ENCODE measurements around the gene CRLF1.

Gene CRLF1

DNA sequence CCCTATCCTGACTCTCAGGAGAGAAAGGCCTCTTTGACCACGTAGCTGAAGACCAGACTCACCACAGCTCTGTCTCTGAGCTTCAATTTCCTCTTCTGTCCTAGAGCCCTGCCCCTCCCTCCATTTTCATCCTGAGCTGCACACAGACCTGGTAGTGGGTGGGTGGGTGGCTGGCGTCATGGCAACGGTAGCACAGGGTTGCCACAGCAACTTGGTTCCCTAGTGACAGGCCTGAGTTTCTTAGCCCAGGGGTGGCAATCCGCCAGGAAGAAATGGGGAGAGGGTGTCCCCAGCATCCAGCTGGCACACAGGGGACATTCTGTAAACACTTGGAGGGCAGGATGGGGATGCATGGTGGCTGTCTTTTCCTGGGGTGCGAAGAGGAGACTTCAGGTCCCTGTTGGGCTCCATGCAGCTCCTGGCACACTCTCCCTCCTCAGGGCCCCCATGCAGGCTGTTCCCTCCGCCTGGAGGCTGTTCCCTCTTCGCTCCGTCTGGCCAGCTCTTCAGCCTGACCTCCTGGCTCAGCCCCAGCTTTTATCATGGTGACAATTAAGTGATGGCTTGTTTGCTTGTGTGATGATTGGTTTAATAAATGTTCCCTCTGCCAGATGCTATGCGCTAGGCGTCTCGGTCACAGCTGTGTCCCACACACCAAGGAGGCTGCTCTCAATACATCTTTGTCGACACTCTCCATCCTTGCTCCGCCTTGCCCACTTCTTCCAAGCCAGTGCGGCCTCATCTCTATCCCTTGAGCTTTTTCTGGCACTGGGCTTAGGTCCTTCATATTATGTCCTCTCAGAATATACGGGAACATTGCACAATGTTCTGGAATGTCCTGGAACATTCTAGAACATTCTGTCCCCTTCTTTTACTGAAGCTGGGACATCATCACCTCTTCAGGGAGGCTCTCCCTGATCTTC, 22.8 kb upstream of the CRLF1 start:
- Histone ChIP-seq H3K9me3 (ENCODE audit: insufficient read depth, low read length) (no peaks in the 10 kb centered on the region), H3K27ac (ENCODE audit: low read length) (no peak overlapping the region), H3K4me3 (ENCODE audit: low read length) (no peak overlapping the region), H3K36me3 (replicated peaks; ENCODE audit: low read depth, low read length) (no peaks in the 10 kb centered on the region), H3K79me2 (ENCODE audit: low read length) (no peaks in the 10 kb centered on the region), H2AFZ (ENCODE audit: low read depth, low read length) (no peak overlapping the region), H3K4me2 (ENCODE audit: low read length) (no peak overlapping the region), H3K4me1 (ENCODE audit: low read length) (peaks cover 3% of the 10 kb centered on the region; the same call in 1 of the 2 replicates), H3K27me3 (ENCODE audit: low read depth, low read length) (peaks cover 4% of the 10 kb centered on the region; the same call in 1 of the 2 replicates), H4K20me1 (ENCODE audit: insufficient read depth, low read length) (no peaks in the 10 kb centered on the region), H3K9ac (ENCODE audit: low read length) (no peak overlapping the region)
- no peak for TF ChIP-seq EZH2phosphoT487 (IDR thresholded peaks at IDR 0.05; ENCODE audit: low read depth)
- TF ChIP-seq, protein P1, sequence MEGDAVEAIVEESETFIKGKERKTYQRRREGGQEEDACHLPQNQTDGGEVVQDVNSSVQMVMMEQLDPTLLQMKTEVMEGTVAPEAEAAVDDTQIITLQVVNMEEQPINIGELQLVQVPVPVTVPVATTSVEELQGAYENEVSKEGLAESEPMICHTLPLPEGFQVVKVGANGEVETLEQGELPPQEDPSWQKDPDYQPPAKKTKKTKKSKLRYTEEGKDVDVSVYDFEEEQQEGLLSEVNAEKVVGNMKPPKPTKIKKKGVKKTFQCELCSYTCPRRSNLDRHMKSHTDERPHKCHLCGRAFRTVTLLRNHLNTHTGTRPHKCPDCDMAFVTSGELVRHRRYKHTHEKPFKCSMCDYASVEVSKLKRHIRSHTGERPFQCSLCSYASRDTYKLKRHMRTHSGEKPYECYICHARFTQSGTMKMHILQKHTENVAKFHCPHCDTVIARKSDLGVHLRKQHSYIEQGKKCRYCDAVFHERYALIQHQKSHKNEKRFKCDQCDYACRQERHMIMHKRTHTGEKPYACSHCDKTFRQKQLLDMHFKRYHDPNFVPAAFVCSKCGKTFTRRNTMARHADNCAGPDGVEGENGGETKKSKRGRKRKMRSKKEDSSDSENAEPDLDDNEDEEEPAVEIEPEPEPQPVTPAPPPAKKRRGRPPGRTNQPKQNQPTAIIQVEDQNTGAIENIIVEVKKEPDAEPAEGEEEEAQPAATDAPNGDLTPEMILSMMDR (IDR thresholded peaks at IDR 0.05; ENCODE audit: low read depth, low read length) = no peak

DNA sequence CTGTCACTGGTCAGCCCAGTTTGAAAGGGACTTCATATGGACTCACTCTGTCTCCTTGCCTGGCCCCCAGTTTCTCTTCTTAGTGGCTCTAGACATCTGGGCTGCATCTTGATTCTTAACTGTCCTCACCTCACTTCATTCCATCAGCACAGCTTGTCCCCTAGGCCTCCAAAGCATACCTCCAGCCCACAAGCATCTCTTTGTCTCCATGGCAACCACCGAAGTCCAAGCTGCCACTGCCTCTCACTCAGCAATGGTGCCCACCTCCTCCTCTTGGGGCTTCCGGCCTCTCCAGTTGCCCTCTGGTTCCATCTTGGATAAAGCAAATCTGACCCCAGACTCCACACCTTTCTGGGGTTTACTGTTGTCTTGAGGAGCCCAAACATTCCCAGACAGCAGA, 20.3 kb upstream of the CRLF1 start:
- H3K79me2 ChIP-seq (ENCODE audit: low read length) = no peaks in the 10 kb centered on the region
- H3K4me2 ChIP-seq (ENCODE audit: low read length) = no peak overlapping the region
- H2AFZ ChIP-seq (ENCODE audit: low read depth, low read length) = no peak overlapping the region
- H3K27me3 ChIP-seq (ENCODE audit: low read depth, low read length) = peaks cover 6% of the 10 kb centered on the region
- no peak overlapping the region for H3K4me3 ChIP-seq (ENCODE audit: low read length)
- no peaks in the 10 kb centered on the region for H3K36me3 ChIP-seq (replicated peaks; ENCODE audit: low read depth, low read length)
- no peaks in the 10 kb centered on the region for H4K20me1 ChIP-seq (ENCODE audit: insufficient read depth, low read length)
- H3K27ac ChIP-seq (ENCODE audit: low read length) = no peak overlapping the region
- peaks cover 3% of the 10 kb centered on the region; the same call in 1 of the 2 replicates for H3K4me1 ChIP-seq (ENCODE audit: low read length)
- H3K9me3 ChIP-seq (ENCODE audit: insufficient read depth, low read length) = no peaks in the 10 kb centered on the region
- H3K9ac ChIP-seq (ENCODE audit: low read length) = no peak overlapping the region
- TF ChIP-seq EZH2phosphoT487 (IDR thresholded peaks at IDR 0.05; ENCODE audit: low read depth) = no peak
- TF ChIP-seq, protein P1 (IDR thresholded peaks at IDR 0.05; ENCODE audit: low read depth, low read length) = no peak

DNA sequence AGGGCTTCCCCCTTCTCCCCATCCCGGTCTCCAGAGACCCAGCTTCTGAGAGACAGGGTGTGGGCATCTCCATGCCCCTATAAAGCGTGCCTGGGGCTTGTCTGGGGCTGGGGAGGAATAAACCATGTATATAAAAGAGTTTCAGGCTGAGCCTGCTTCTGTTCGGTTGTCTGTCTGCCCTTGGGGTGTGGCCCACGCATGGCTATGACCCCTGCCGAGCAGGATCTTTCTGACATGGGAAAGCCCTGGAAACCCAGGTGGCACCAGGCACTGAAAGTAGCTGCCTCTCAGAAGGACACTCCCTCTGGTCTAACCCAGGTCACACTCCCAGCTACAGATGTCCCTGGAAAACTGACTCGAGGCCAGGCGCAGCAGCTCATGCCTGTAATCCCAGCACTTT, 14.3 kb upstream of the CRLF1 start:
- TF ChIP-seq, protein P1 (IDR thresholded peaks at IDR 0.05; ENCODE audit: low read depth, low read length) = no peak
- TF ChIP-seq EZH2phosphoT487 (IDR thresholded peaks at IDR 0.05; ENCODE audit: low read depth) = no peak
- Histone ChIP-seq H3K4me1 (ENCODE audit: low read length) (no peaks in the 10 kb centered on the region), H3K4me2 (ENCODE audit: low read length) (no peak overlapping the region), H2AFZ (ENCODE audit: low read depth, low read length) (no peak overlapping the region), H3K27ac (ENCODE audit: low read length) (no peak overlapping the region), H3K27me3 (ENCODE audit: low read depth, low read length) (peaks cover 9% of the 10 kb centered on the region), H3K4me3 (ENCODE audit: low read length) (no peak overlapping the region), H3K9ac (ENCODE audit: low read length) (no peak overlapping the region), H3K79me2 (ENCODE audit: low read length) (no peaks in the 10 kb centered on the region), H3K9me3 (ENCODE audit: insufficient read depth, low read length) (no peaks in the 10 kb centered on the region), H3K36me3 (replicated peaks; ENCODE audit: low read depth, low read length) (no peaks in the 10 kb centered on the region), H4K20me1 (ENCODE audit: insufficient read depth, low read length) (no peaks in the 10 kb centered on the region)

DNA sequence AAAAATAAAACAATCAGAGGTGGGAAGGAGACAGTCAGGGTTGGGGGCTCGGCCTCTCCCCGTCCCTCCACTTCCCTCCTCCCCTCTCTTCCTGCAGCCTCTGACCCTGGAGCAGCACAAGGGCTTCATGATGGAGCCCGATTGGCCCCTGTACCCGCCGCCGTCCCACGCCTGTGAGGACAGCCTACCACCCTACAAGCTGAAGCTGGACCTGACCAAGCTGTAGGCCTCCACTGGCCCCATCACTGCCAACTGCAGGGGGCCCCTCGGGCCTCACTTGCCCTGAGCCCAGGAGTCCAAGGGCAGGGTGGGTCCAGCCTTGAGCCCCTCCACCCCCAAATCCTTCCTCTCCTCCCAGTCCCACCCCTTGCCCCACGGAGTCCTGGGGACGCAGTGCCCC, 13.7 kb upstream of the CRLF1 start:
- Histone ChIP-seq H3K79me2 (ENCODE audit: low read length) (no peaks in the 10 kb centered on the region), H3K4me3 (ENCODE audit: low read length) (no peak overlapping the region), H2AFZ (ENCODE audit: low read depth, low read length) (no peak overlapping the region), H3K27ac (ENCODE audit: low read length) (no peak overlapping the region), H3K36me3 (replicated peaks; ENCODE audit: low read depth, low read length) (no peaks in the 10 kb centered on the region), H3K4me1 (ENCODE audit: low read length) (no peaks in the 10 kb centered on the region), H3K9ac (ENCODE audit: low read length) (no peak overlapping the region), H4K20me1 (ENCODE audit: insufficient read depth, low read length) (no peaks in the 10 kb centered on the region), H3K27me3 (ENCODE audit: low read depth, low read length) (peaks cover 10% of the 10 kb centered on the region), H3K9me3 (ENCODE audit: insufficient read depth, low read length) (no peaks in the 10 kb centered on the region), H3K4me2 (ENCODE audit: low read length) (no peak overlapping the region)
- no peak for TF ChIP-seq EZH2phosphoT487 (IDR thresholded peaks at IDR 0.05; ENCODE audit: low read depth)
- TF ChIP-seq, protein P1 (IDR thresholded peaks at IDR 0.05; ENCODE audit: low read depth, low read length) = no peak

All from OCI-LY3 (cell line).